IPS-18c (cell line): ENCODE results near the gene TRIM73.
"Not testable (repeated sequence)": the region's sequence is repeated elsewhere in the genome, so short reads cannot be mapped to it uniquely, and the experiment has no call there.

ENCODE experiments used
- H3K4me3 ChIP-seq: 2 replicates; pipeline ENCODE4 v1.7.0; 2013; ENCODE audit warnings: low read depth, mild to moderate bottlenecking, low read length, moderate library complexity; ENCODE audit not compliant: insufficient read depth
- H3K9me3 ChIP-seq: one replicate; pipeline ENCODE4 v1.6.1; 2013; ENCODE audit warnings: mild to moderate bottlenecking, low read length, moderate library complexity; ENCODE audit not compliant: control insufficient read depth, insufficient read depth

The TRIM73 gene

DNA sequence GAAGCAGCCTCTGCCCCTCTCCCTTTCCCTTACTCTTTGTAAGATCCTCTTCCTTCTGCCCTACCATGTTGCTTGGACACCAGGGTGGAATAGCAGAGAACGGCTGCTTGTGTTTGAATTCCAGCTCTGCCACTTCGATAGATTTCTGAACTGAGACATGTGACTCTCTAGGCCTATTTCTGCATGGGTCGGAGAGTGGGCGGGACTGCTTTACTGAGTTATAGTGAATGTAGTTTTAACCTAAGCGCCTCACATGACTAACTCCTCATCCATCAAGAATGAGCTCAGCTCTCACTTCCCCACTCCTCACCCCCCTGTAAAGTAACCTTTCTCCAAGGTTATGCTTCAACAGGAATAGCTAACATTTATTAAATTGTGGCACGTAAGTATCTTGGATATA, 18.8 kb downstream of the TRIM73 start:
- H3K9me3 ChIP-seq = not testable (repeated sequence)

DNA sequence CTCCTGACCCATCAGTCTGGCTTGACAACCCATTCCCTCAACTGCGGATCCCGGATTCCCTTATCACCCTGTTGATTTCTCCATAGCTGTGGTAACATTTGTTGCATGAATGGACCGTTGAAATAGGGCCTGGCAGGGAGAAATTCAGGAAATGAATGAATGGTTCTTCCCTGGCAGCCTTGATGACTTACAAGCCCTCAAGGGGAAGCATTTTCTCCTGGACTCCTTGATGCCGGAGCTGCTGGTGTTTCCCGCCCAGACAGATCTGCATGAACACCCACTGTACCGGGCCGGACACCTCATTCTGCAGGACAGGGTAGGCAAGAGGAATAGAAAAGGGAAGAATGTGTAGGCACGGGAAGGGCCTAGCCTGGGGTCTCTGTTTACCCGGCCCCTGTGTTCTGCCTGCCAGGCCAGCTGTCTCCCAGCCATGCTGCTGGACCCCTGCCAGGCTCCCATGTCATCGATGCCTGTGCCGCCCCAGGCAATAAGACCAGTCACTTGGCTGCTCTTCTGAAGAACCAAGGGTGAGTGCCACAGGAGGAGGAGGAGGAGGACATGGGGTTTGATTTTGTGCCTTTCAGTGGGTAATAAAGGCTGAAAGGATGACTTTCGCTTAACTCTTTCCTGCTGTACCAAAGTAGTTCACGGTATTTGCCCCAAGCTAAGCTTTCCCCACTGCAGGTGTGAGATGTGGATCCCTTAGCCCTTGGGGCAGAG, 19.4 kb downstream of the TRIM73 start:
- H3K4me3 ChIP-seq, H3K9me3 ChIP-seq: not testable (repeated sequence)

More for the DNA sequence above, 18.8 kb downstream of the TRIM73 start:
- H3K4me3 ChIP-seq = not testable (repeated sequence)

DNA sequence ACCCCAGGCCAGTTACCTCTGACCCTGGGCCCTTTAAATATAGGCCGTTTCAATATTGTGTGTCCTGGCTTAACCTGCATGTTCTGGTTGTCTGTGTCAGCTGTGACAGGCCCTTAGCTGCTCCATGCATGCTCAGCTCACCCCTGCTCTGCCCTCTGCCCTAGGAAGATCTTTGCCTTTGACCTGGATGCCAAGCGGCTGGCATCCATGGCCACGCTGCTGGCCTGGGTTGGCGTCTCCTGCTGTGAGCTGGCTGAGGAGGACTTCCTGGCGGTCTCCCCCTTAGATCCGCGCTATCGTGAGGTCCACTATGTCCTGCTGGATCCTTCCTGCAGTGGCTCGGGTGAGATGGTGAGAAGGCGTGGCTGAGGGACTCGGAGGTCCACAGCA, 20.0 kb downstream of the TRIM73 start:
- not testable (repeated sequence) for H3K9me3 ChIP-seq, H3K4me3 ChIP-seq

DNA sequence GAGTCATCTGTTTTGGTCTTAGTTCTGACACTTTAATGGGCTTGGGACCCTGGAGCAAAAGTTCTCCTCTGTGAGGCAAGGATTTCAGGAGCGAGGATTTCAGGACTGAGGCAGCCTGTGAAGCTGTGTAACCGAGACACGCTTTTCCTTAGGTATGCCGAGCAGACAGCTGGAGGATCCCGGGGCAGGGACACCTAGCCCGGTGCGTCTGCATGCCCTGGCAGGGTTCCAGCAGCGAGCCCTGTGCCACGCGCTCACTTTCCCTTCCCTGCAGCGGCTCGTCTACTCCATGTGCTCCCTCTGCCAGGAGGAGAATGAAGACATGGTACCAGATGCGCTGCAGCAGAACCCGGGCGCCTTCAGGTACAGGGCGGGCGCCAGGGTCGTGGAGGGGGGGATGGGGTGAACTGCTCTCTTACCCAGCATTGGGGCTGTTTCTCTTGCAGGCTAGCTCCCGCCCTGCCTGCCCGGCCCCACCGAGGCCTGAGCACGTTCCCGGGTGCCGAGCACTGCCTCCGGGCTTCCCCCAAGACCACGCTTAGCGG, 20.5 kb downstream of the TRIM73 start:
- H3K9me3 ChIP-seq, H3K4me3 ChIP-seq: not testable (repeated sequence)

DNA sequence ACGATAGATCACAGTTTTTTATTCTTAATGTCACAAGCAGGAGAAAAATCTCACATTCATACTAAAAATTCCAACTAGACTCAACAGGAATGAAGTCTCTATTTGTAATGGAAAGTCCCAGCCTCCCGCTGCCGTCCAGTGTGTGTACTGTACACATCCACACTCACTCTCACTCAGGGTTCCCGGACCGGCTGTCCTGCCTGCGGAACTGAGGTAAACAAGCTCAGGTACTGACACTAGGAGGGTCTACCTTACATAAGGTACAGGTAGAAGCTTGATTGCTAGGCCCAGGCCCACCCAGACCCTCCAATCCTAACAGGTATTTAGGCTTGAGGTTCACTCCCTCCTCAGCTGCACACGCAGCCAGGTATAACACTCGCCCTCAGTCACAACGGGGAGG, 21.4 kb downstream of the TRIM73 start:
- H3K9me3 ChIP-seq, H3K4me3 ChIP-seq: not testable (repeated sequence)

DNA sequence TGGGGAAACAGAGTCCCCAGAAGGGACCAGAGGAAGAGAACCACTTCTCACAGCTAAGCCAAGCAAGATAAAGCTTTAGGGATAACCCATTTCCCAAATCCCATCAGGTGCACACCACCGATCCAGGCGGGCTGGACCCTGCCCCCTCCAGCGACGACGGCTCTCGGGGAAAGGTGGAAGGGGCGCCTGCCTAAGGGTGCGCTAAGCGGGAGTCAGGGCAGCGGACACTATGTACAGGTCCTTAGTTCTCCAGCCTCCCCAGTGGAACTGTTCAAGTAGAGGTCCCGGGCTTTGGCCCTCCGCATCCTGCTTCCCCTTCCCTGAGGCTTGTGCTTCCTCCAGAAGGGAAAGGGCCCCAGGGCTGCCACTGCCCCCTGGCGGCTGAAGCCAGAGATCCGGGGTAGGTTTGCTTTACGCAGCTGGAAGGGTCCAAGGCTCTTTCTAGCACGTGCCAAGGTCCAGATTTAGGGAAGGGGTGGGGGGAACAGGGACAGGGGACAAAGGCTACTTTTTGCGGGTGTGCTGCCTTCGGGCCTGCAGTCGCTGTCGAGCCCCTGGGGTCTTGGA, 22.9 kb downstream of the TRIM73 start:
- H3K9me3 ChIP-seq, H3K4me3 ChIP-seq: not testable (repeated sequence)

DNA sequence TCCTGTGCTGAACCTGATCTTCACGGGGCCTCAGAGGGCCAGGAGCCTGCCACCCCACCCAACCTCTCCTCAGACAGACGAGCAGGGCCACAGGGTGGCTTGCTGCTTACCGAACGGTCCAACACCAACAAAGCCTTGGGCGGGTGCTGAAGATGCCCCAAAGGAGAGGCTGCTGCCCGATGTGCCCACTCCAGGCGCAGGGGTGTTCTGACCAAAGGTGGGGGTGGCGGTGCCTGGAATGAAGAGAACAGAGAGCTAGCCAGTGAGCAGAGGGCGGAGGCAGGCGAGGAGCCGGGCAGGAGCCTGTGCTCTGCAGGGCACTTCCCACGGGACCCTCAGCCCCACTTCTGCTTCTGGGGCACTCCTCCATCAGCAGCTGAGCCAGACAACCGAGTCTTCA, 23.8 kb downstream of the TRIM73 start:
- not testable (repeated sequence) for H3K4me3 ChIP-seq, H3K9me3 ChIP-seq

DNA sequence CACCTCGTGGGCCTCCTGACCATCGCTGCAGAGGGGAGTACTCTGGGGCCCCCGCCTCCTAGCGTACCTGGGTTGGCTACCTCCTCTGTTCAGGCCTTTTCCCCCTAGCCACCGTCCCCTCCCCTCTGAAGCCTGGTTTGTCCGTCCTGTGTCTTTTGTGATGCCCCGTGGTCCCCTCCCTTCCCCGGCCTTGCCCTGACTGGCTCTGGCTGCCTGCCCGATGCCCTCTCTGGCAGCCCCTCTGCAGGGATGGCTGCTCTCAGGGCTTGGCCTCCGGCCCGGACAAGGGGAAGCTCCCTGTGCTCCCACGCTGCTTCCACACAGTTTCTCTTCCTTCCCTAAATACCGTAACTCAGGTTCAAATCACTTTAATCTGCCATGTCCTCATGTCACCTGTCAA, 24.3 kb downstream of the TRIM73 start:
- H3K4me3 ChIP-seq, H3K9me3 ChIP-seq: not testable (repeated sequence)

DNA sequence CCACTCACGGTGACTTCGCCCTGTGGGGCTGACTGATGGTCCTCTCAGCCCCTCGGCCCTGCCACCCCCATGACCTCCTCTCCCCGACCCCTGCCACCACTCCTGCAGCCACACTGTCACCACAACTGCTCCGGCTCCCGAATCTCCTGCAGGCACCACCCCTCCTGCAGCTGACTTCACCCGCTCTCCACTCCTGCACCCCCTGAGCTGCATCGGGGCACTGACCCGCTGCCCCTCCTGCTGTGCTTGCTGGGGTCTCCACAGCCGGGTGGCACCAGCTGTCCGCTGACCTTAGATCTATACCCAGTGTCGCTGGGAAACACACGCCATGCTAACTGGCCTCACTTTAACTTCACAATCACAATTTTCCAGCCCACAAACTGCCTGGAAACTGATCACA, 24.7 kb downstream of the TRIM73 start:
- H3K4me3 ChIP-seq, H3K9me3 ChIP-seq: not testable (repeated sequence)

DNA sequence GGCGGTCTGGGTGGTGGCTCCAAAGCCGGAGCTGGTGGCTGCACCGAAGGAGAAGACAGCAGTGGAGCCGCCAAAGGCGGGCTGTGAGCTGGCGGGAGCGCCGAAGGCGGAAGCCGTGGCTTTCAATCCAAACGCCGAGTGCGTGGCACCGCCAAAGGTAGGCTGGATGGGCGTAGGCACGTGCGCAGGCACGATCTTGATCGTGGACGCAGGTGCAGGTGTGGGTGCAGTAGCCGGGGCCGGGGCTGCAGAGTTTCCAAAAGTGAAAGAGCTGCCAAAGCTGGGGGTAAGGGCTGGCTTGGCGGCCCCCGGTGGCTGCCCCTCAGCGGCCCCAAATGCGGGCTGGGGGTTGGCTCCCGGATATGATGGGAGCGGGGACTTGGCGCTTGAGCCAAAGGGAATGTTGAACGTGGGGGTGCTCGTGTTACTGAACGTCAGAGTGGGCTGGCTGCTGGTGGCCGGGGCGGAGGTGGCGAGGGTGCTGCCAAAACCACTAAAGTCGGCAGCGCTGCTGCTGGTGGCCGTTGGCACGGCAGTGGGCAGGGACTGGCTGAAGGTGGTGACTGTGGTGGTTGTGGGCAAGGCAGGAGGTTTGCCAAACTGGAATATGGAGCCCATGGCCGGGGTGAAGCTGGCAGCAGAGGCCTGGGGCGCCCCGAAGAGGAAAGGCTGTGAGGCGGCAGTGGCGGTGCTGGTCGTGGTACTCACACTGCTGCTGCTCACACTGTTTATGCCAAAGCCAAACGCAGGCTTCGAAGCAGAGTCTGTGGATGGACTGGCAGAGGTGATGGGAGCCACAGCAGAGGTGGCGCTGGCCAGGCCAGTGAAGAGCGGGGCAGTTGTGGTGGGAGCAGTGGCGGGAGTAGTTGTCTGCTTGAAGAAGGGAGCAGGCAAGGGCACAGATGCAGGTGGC, 26.6 kb downstream of the TRIM73 start:
- not testable (repeated sequence) for H3K4me3 ChIP-seq, H3K9me3 ChIP-seq

DNA sequence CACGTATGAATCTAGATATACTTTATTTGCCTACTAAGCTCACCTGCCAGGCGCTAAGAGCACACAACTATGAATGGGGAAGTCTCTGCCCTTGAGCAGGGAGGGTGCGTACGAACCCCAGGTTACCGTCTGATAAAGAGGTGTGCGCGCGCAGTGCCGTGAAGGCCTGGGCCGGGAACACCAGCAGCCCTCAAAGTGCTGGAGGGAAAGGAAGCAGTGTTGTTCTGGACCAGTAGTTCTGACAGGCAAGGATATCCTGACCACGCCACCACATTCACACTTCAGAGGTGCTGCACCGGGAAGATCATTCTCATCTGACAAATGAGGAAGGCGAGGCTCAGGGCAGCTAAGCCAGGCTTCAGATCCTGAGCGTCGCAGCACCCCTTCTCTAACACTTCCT, 28.1 kb downstream of the TRIM73 start:
- not testable (repeated sequence) for H3K9me3 ChIP-seq, H3K4me3 ChIP-seq

DNA sequence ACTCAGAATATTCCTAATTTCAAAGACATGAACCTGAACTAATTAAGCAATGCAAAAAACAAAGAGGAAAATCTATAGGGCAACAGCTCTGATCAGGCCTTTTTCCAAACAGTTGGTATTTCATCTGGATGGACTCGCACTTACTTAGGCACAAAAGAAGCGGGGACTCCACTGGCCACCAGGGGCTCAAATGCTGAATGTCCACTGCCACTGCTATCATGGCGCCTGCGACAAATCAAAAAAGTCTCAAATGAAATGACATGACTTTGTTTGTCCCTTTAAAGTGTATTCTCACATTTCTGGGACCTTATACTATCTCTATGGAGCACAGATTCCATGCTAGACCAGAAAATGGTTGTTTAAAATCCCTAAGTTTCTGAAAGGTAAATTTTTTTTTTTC, 43.6 kb downstream of the TRIM73 start:
- not testable (repeated sequence) for H3K9me3 ChIP-seq

DNA sequence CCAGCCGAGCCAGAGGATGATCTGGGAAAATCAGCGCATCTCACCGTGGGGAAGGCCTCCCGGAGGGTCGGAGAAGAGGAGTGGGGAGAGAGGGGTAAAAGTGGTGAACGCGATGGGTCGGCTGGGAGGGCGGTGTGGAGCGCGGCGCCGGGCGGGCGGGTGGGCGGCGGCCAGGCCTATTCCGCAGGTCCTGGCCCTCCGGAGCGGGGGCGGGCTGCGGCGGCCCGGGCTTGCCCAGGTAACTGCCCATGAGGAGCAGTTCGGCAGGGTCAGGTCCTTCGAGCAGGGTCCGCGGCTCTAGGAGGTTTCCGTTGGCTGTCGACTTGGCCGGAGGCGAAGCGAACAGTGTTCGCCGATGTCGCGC, 46.7 kb downstream of the TRIM73 start:
- peak overlapping the region; percentile 31 for H3K4me3 ChIP-seq
- not testable (repeated sequence) for H3K9me3 ChIP-seq

More for the DNA sequence above, 43.6 kb downstream of the TRIM73 start:
- not testable (repeated sequence) for H3K4me3 ChIP-seq

DNA sequence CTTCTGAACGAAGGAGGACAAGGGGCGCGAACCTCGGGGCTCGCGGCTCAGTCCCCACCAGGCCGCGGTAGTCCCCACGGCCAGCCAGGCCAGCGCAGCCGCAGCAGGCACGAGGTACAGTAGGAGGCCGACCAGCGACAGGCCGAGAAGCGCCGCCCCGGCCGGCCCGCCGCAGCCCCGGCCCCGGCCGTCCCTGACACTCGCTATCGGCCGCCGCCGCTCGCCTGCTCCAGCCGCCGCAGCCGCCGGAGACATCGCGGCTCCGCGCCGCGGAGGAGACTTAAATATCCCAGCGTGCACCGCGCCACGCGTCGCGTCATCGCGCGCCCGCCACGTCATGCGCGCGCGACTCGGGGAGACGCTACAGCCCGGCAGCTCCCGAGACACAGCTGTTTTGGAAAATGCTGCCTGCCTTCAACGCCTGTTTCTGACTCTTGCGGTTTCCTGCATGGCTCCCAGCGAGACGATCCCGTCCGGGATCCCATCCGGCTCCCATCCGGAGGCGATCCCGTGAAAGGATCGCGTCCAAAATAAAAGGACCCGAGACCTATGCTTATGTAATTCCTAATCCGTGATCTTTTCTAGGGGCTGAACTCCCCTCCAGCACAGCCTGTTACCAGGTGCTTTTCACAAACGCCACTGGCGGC, 47.2 kb downstream of the TRIM73 start:
- peak overlapping the region; percentile 43; the same call in 1 of the 2 replicates for H3K4me3 ChIP-seq
- H3K9me3 ChIP-seq = not testable (repeated sequence)

DNA sequence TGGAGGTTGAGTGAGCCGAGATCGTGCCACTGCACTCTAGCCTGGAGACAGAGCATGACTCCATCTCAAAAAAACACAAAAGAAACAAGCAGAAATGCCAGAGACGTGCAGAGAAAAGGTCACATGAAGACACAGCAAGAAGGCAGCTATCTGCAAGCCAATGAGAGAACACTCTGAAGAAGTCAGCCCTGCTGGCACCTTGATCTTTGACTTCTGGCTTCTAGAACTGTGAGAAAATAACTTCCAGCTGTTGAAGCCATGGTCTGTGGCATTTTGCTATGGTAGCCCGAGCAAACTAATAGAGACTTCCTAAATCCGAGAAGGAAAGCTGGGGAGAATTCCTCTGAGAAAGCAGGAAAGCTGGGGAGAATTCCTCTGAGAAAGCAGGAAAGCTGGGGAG, 54.5 kb downstream of the TRIM73 start:
- H3K4me3 ChIP-seq, H3K9me3 ChIP-seq: not testable (repeated sequence)

DNA sequence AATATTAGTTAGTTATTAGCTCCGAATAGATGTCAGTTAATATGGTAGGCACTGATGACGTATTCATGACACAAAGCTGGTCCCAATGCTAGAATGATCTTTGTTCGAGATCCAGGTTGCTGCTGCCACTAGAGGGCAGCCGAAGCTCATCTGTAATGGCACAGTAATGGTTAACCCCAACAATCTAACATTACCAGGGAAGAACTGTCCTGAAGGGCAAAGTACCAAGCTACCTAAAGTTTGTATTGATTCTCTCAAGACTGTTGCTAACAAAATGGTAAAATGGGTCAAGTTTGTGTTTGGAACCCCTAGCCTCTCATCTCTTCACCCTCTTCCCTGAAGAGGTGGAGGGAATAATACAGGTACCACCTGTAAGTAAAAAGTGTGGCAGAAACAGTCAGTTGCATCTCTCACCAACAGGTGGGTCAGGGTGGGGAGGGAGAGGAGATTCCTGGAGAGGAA, 57.1 kb downstream of the TRIM73 start:
- H3K4me3 ChIP-seq, H3K9me3 ChIP-seq: not testable (repeated sequence)
